Hypothalamus (tissue), 51 donors: ENCODE measurements around the gene PANK4.

Source experiments
- DNase-seq, 51 donors: peaks; one replicate each; lab custom pipeline; 2025; lab: John Stamatoyannopoulos, UW

PANK4 gene

GRCh38 chr1:2546515-2547209 lies 20.3 kb upstream of the PANK4 start:
- peak in 33 of 51 donors; percentile 16 to 72 (median 53) for DNase-seq

DNA sequence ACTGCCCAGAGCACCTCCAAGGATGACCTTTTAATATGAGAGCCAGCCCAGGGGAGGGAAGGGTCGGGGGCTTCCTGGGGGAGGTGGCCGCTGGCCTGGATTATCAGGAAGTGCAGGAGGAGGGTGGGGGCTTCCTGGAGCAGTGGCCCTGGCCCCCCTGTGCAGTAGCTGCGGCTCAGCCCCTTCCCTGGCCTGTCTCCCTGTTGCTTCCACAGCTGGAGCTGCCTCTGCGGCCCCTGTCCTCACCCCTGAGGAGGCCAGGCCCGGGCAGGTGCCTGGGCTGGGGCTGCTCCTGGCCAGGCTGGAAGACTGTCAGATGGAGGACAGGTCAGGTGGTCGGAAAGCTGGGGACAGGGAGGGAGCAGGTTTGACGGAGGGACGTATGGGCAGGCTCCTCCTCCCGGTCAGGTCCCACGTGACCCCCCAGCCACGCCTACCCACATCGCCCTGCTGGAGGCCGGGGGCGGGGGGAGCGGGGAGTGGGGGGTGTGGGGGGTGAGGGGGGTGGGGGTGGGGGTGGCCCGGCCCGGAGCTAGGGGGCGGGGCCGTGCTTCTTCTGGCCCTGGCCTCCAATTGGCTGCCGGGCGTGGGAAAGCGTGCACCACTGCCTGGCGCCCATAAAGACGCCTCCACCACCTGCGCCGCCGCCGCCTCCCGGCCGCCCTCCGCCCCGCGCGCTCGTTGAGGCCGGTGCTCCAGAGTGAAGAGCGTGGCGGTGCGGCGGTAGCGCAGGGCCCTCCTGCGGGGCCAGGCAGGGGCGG lies 19.5 kb upstream of the PANK4 start:
- peak in 47 of 51 donors; percentile 26 to 91 (median 74) for DNase-seq

GRCh38 chr1:2544875-2545640 lies 18.7 kb upstream of the PANK4 start:
- peak in 25 of 51 donors; percentile 29 to 66 (median 44) for DNase-seq

DNA sequence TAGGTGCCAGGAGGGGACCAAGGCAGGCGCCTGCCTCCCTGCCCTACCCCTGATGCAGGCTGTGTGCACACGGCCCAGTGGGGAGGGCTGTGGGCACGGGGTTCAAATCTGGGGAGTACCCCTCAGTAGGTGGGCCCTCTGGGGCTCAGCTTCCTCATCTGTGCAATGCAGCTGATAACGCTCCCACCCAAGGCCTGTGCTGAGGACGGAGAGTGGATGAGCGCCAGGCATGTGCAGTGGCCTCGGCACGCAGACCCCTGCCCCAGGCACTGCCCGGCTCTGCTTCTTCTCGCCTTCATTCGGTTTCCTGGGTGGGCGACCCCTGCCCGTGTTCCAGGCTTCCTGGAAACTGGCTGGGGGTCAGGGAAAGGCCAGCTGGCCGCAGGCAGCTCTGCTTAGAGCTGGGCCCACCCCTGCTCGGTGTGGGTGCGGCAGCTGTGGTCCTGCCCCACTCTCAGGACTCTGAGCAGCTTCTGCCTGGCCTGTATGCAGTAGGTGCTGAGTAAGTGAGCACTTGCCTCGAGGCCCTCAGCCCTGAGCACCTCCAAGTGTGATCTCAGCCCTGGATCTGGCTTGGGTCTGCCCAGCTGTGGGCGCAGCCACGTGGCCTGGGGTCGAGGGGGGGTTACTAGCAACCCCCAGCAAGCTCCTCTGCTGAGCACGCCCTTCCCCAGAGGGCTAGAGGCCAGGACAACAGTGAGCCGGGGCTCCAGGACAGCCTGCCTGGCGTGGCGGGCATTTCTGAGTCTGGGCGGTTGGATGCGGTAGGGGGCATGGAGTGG lies 17.9 kb upstream of the PANK4 start:
- peak in 16 of 51 donors; percentile 26 to 66 (median 44) for DNase-seq

DNA sequence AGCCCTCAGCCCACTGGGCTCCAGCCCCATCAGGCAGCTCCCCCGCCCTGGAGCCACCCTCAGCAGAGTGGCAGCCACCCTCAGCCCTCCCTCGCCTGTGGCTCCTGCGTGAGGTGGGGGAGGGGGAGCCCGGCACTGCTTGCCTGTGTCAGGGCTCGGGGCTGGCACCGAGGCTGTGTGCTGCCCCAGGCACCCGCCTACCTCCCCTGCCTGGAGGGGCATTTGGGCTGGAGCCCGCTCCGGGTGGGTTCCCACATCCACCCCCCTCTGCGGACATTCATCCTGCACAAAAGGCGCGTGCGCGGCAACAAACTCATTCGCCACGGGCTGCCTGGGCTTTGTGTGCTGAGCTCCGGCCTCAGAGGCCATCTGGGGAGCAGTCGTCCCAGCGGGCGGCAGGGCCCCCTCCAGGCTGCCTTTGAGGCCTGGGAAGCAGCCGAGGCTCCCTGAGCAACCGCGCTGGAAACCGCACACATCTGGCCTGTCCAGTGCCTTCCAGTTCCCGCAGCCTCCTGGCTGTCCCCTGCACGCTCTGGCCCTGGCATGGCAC lies 17.2 kb upstream of the PANK4 start:
- peak in 41 of 51 donors; percentile 19 to 85 (median 66) for DNase-seq

DNA sequence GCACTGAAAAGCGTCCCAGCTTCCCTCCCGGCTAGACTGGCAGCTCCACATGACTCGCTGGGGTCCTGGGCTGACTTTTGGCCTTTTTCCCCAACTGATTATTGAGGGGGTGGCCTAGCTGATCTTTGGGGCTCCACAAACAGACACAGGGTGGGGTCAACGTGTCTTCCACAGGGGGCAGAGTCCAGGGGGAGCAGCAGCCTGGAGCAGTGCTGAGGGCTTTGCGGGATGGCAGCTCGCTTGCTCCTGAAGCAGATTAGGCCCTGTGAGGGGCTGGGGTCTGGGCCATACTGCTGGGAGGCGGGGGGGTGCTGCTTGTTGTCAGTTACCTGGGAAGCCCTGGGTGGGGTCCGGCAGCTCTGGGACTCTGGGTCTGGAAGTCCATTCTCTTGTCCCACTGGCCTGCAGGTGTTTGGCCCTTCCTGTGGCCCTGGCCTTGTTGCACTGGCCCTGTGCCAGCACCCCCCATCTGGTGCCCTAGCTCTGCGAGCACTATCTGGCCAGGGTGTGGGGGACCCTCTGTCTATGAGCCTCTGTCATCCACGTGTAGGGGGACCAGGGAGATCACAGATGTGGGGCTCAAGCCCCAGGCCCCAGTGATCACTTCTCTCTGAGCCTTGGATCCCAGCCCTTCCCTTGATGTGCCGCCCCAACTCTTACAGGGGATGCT lies 16.0 kb upstream of the PANK4 start:
- no peak for DNase-seq

- DNase-seq: no peak
These were observed 15.3 kb upstream of the PANK4 start for GRCh38 chr1:2541619-2542245.

- DNase-seq: peak in 12 of 51 donors; percentile 14 to 46 (median 30)
These were observed 14.6 kb upstream of the PANK4 start for GRCh38 chr1:2540816-2541492.

DNA sequence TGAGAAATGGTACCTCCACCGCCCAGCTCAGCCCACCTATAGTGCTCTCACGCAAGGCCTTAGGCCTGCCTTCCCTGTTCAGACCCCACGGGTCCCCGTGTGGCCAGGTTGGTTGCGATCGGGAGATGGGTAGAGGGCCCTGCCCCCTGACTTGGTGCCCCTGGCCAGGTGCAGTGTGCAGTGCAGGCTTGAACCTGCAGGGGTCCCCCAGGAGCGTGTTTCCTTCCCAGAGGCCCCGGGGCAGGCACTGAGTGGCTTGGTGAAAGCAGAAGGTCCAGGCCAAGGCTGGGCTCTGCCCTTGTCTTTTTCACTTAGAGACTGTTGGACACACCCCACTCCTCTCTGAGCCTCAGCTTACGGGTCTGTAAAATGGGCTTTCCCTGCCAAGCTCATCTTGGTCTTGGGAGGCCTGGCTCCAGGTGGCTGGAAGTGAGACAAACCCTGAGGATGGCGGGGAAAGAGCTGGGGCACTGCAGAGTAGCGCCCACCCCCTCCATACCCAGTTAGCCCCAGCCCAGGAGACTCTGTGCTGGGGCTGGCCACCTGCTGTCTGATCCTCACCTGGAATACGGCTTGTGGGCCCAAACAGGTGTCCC lies 13.0 kb upstream of the PANK4 start:
- DNase-seq: no peak

DNA sequence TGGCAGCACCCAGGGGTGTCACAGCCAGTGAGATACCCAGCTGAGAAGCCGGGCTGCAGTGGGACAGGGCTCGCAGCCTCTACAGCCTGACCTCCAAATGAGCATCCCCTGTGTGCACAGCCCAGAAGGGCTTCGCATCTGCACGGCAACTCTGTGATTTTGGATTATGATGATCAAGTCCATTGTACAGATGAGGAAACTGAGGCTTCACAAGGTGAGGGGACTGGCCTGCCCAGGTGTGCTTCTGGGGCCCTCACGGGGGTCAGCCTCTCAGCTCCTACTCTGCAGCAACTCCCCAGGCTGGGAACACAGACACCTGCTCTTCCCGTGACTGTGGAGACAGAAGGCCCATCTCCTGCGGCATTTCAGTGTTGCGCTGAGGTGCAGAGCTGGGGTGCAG lies 12.5 kb upstream of the PANK4 start:
- no peak for DNase-seq

GRCh38 chr1:2538376-2538775 lies 12.0 kb upstream of the PANK4 start:
- DNase-seq: no peak

DNA sequence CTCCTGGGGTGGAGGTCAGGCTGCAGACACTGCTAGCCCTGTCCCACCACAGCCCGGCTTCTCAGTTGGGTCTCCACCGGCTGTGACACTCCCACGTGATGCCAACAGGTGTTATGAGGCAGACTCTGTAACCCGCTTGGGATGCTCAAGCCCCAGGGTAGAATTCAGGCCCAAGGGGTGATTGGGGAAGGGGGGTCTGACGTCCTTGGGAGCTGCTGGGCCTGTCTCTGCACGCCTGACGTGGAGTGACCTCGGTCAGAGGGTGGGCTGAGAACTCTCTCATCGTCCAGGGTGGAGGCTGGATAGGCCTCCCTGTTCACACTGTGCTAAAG lies 11.4 kb upstream of the PANK4 start:
- no peak for DNase-seq

DNA sequence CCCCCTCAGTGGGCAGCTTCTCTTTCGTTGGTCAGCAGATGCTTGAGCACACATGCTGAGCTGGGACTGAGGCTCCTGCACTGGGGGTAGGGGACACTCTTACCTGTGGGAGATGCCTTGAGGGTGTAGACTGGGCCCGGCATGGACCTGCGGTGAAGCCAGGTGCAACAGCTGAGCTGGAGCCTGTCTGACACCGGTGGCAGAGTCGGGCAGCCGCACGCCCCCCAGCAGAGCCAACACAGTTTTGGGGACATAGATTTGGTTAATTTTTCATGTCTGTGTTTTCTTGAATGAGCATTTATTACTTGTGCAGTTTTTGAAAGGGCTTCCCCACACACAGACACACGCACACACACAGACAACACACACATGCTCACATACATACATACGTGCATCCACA lies 9.6 kb upstream of the PANK4 start:
- no peak for DNase-seq

DNA sequence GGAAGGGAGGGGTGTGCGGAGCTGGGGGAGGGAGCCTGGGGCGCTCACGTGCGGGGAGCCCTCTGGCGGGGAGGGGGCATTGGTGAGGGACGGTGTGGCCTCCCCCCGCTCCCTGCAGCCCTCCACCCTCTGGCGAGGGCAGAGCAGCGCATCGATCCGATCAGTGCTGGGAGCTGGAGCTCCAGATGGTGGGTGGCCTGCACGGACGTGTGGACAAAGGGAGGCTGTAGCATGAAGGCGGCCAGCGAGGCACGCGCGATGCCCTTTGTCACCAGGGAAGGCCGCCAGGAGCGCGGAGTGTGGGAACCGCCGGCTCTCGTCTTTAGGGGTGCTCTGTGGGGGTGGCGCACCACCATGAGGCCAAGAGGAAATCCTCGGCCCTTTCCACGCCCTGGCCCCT lies 9.1 kb upstream of the PANK4 start:
- DNase-seq: no peak

GRCh38 chr1:2534687-2535441 lies 8.5 kb upstream of the PANK4 start:
- DNase-seq: no peak

DNA sequence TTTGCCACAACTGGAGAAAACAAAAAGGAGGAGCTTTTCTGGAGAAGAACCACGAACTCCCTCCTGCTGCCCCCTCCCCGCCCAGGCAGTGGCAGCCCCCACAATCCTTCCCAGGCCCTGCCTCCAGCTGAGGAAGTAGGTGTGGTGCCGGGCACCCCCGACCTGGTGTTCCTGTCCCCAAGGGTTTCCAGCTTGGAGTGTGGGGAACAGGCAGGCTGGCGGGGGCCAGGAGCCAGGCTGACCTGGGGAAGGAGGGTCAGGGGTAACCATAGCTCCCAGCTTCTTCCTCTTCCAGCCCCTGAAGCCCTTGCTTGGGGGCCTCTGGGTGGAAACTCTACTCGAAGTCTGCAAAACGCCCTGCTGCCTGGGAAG lies 7.9 kb upstream of the PANK4 start:
- DNase-seq: no peak

- no peak for DNase-seq
These were observed 7.0 kb upstream of the PANK4 start for GRCh38 chr1:2533365-2533764.
